A549 treated with GW870086 at 1 μM for 4 hours (cell line): Measurements from ENCODE around the gene BMP2. TPM values are rescaled to one million over a fixed set of nuclear protein-coding genes. Genes with fewer than 3 reads are reported as not detected.

ENCODE experiments used
- total RNA-seq: library from RNA; stranded (reverse); fragments of 200-300 nt; extraction: Qiagen RNA extraction; gene quantifications from 5 replicates; pipeline ENCODE4 v1.2.3, GENCODE V29; 2022; ENCODE audit warnings: low read depth

The BMP2 gene
- 0.31 to 0.46 TPM (median 0.38 TPM) in 5 replicates for total RNA-seq

DNA sequence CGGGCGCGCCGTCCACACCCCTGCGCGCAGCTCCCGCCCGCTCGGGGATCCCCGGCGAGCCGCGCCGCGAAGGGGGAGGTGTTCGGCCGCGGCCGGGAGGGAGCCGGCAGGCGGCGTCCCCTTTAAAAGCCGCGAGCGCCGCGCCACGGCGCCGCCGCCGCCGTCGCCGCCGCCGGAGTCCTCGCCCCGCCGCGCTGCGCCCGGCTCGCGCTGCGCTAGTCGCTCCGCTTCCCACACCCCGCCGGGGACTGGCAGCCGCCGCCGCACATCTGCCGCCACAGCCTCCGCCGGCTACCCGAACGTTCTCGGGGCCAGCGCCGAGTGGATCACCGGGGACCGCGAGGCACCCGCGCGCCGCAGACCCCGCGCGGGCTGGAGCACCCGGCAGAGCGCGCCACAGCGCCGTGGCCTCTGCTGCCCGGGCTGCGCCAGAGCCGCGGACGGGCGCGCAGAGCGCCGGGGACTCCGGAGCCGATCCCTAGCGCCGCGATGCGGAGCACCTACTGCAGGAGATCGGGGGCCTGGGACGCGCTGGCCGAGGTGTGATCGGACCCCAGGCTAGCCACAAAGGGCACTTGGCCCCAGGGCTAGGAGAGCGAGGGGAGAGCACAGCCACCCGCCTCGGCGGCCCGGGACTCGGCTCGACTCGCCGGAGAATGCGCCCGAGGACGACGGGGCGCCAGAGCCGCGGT, at the start of gene BMP2:
TSS of gene BMP2 (plus strand) at position 151 of the 692 bp plus-strand sequence. CDS start 2,441 bp downstream, outside the sequence.

